Measurements from ENCODE around the gene MAST4.

The MAST4 gene

DNA sequence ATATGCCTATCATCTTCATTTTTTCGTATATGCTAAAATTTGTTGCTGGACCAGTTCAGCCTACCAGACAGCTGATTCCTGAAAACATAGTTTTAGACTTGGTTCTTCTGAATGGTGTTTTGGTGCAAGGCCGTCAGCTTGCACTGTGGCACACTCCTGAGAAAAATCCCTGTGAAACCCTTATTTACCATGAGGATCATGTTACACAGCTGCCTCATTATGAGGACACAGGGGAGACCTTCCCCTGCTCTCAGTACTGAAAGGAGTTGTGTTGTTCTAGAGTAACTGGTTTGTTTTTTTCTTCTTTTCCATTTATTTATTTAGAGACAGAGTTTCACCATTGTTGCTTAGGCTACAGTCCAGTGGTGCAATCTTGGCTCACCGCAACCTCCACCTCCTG lies 37.6 kb downstream of the MAST4 start:
- no peak overlapping the region for H3K4me3 ChIP-seq (ENCODE audit: insufficient read depth in 1 of 2, low read depth in 1 of 2, low read length in 2 of 2)
- no peak overlapping the region for H3K4ac ChIP-seq (ENCODE audit: low read depth in 1 of 2, low read length in 2 of 2)
- no peak overlapping the region for H3K9ac ChIP-seq (ENCODE audit: low read length)
- no peaks in the 10 kb centered on the region for H3K9me3 ChIP-seq (ENCODE audit: control insufficient read depth, low read length)
- H2BK5ac ChIP-seq (ENCODE audit: low read depth, low read length, poor library complexity, severe bottlenecking): no peak overlapping the region
- no peaks in the 10 kb centered on the region for H3K79me1 ChIP-seq (replicated peaks; ENCODE audit: low read length, poor library complexity, severe bottlenecking)
- no peaks in the 10 kb centered on the region for H3K4me1 ChIP-seq (ENCODE audit: control insufficient read depth, insufficient read depth, low read depth, low read length)
- H2AK5ac ChIP-seq (ENCODE audit: low read length, severe bottlenecking): no peak overlapping the region
- no peak overlapping the region for H2BK15ac ChIP-seq (ENCODE audit: low read depth, poor library complexity, severe bottlenecking)
- H4K91ac ChIP-seq (ENCODE audit: low read length): no peak overlapping the region
- DNase-seq: no peak
- no peaks in the 10 kb centered on the region for H3K27me3 ChIP-seq (ENCODE audit: control insufficient read depth in 1 of 2, insufficient read depth in 1 of 2, low read length in 2 of 2)
- H3K4me2 ChIP-seq (ENCODE audit: low read length, poor library complexity, severe bottlenecking): no peak overlapping the region
- no peak overlapping the region for H3K27ac ChIP-seq (ENCODE audit: low read length, poor library complexity, severe bottlenecking)
- no peak overlapping the region for H2AFZ ChIP-seq (ENCODE audit: low read depth, low read length)
- H4K8ac ChIP-seq (ENCODE audit: low read length): no peak overlapping the region
- WGBS: 93% methylated on average over 3 of the region's 3 CpGs
- H2BK120ac ChIP-seq (ENCODE audit: low read depth, low read length): no peak overlapping the region
- H3K14ac ChIP-seq (ENCODE audit: low read length in 2 of 2): no peak overlapping the region
- H3K23ac ChIP-seq (ENCODE audit: low read length in 2 of 2): no peak overlapping the region
- no peak overlapping the region for H3K18ac ChIP-seq (ENCODE audit: low read depth in 1 of 2, low read length in 2 of 2)
- H3K36me3 ChIP-seq (ENCODE audit: control insufficient read depth in 1 of 2, insufficient read depth in 2 of 2, low read depth in 1 of 2, low read length in 2 of 2): no peaks in the 10 kb centered on the region
- H2BK12ac ChIP-seq (ENCODE audit: low read length in 2 of 2): no peak overlapping the region

- DNase-seq: no peak
- H3K23ac ChIP-seq (ENCODE audit: low read length in 2 of 2): no peak overlapping the region
- H3K36me3 ChIP-seq (ENCODE audit: control insufficient read depth in 1 of 2, insufficient read depth in 2 of 2, low read depth in 1 of 2, low read length in 2 of 2): no peaks in the 10 kb centered on the region
- no peak overlapping the region for H3K4ac ChIP-seq (ENCODE audit: low read depth in 1 of 2, low read length in 2 of 2)
- H3K4me1 ChIP-seq (ENCODE audit: control insufficient read depth, insufficient read depth, low read depth, low read length): no peaks in the 10 kb centered on the region
- H2AK5ac ChIP-seq (ENCODE audit: low read length, severe bottlenecking): no peak overlapping the region
- no peaks in the 10 kb centered on the region for H3K79me1 ChIP-seq (replicated peaks; ENCODE audit: low read length, poor library complexity, severe bottlenecking)
- H3K27me3 ChIP-seq (ENCODE audit: control insufficient read depth in 1 of 2, insufficient read depth in 1 of 2, low read length in 2 of 2): no peaks in the 10 kb centered on the region
- no peak overlapping the region for H3K18ac ChIP-seq (ENCODE audit: low read depth in 1 of 2, low read length in 2 of 2)
- H2AFZ ChIP-seq (ENCODE audit: low read depth, low read length): no peak overlapping the region
- no peak overlapping the region for H2BK15ac ChIP-seq (ENCODE audit: low read depth, poor library complexity, severe bottlenecking)
- no peak overlapping the region for H3K14ac ChIP-seq (ENCODE audit: low read length in 2 of 2)
- no peak overlapping the region for H2BK120ac ChIP-seq (ENCODE audit: low read depth, low read length)
- H3K4me3 ChIP-seq (ENCODE audit: insufficient read depth in 1 of 2, low read depth in 1 of 2, low read length in 2 of 2): no peak overlapping the region
- H3K9ac ChIP-seq (ENCODE audit: low read length): no peak overlapping the region
- H4K91ac ChIP-seq (ENCODE audit: low read length): no peak overlapping the region
- no peak overlapping the region for H2BK12ac ChIP-seq (ENCODE audit: low read length in 2 of 2)
- 61% methylated on average over 3 of the region's 3 CpGs for WGBS
- no peak overlapping the region for H3K4me2 ChIP-seq (ENCODE audit: low read length, poor library complexity, severe bottlenecking)
- no peaks in the 10 kb centered on the region for H3K9me3 ChIP-seq (ENCODE audit: control insufficient read depth, low read length)
- no peak overlapping the region for H4K8ac ChIP-seq (ENCODE audit: low read length)
- H3K27ac ChIP-seq (ENCODE audit: low read length, poor library complexity, severe bottlenecking): no peak overlapping the region
- H2BK5ac ChIP-seq (ENCODE audit: low read depth, low read length, poor library complexity, severe bottlenecking): no peak overlapping the region
Observed at GRCh38 chr5:66634601-66635000, 38.4 kb downstream of the MAST4 start.

GRCh38 chr5:66637994-66638393 lies 41.8 kb downstream of the MAST4 start:
- Histone ChIP-seq H3K9me3 (ENCODE audit: control insufficient read depth, low read length) (no peaks in the 10 kb centered on the region), H3K18ac (ENCODE audit: low read depth in 1 of 2, low read length in 2 of 2) (no peak overlapping the region), H3K23ac (ENCODE audit: low read length in 2 of 2) (no peak overlapping the region), H3K4me3 (ENCODE audit: insufficient read depth in 1 of 2, low read depth in 1 of 2, low read length in 2 of 2) (no peak overlapping the region), H2BK120ac (ENCODE audit: low read depth, low read length) (no peak overlapping the region), H3K27me3 (ENCODE audit: control insufficient read depth in 1 of 2, insufficient read depth in 1 of 2, low read length in 2 of 2) (no peaks in the 10 kb centered on the region), H2AFZ (ENCODE audit: low read depth, low read length) (no peak overlapping the region), H4K8ac (ENCODE audit: low read length) (no peak overlapping the region), H3K4ac (ENCODE audit: low read depth in 1 of 2, low read length in 2 of 2) (peak overlapping the region in 1 of 2 experiments; percentile 49), H2BK12ac (ENCODE audit: low read length in 2 of 2) (no peak overlapping the region), H3K14ac (ENCODE audit: low read length in 2 of 2) (no peak overlapping the region), H3K4me2 (ENCODE audit: low read length, poor library complexity, severe bottlenecking) (no peak overlapping the region), H3K27ac (ENCODE audit: low read length, poor library complexity, severe bottlenecking) (no peak overlapping the region), H2AK5ac (ENCODE audit: low read length, severe bottlenecking) (no peak overlapping the region), H3K79me1 (replicated peaks; ENCODE audit: low read length, poor library complexity, severe bottlenecking) (no peaks in the 10 kb centered on the region), H2BK15ac (ENCODE audit: low read depth, poor library complexity, severe bottlenecking) (no peak overlapping the region), H2BK5ac (ENCODE audit: low read depth, low read length, poor library complexity, severe bottlenecking) (no peak overlapping the region), H3K4me1 (ENCODE audit: control insufficient read depth, insufficient read depth, low read depth, low read length) (no peaks in the 10 kb centered on the region), H3K9ac (ENCODE audit: low read length) (no peak overlapping the region), H3K36me3 (ENCODE audit: control insufficient read depth in 1 of 2, insufficient read depth in 2 of 2, low read depth in 1 of 2, low read length in 2 of 2) (no peaks in the 10 kb centered on the region), H4K91ac (ENCODE audit: low read length) (no peak overlapping the region)
- no peak for DNase-seq
- WGBS: 88% methylated on average over 1 of the region's 4 CpGs

DNA sequence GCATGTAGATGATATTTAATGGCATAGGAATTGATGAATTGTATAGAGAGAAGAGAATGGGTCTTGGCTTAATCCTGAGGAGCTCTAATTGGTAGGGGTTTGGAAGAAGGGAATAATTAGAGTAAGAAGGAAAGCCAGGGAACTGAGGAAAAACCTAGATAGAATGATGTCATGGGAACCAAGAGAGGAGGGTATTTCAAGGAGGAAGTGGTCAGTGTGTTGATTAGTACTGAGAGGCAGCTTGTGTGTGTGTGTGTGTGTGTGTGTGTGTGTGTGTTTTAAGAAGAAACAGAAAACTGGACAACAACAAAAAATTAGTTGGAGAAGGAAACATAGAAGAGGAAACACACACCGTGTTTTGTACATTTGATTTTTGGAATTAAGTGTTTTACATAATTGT lies 42.8 kb downstream of the MAST4 start:
- no CpG with 5 or more reads among the region's 1 CpG for WGBS

More for the DNA sequence above, 42.8 kb downstream of the MAST4 start:
- H3K9me3 ChIP-seq (ENCODE audit: control insufficient read depth, low read length): no peaks in the 10 kb centered on the region
- H3K79me1 ChIP-seq (replicated peaks; ENCODE audit: low read length, poor library complexity, severe bottlenecking): no peaks in the 10 kb centered on the region
- H3K23ac ChIP-seq (ENCODE audit: low read length in 2 of 2): no peak overlapping the region
- no peak overlapping the region for H3K27ac ChIP-seq (ENCODE audit: low read length, poor library complexity, severe bottlenecking)
- no peak overlapping the region for H2BK15ac ChIP-seq (ENCODE audit: low read depth, poor library complexity, severe bottlenecking)
- H2BK5ac ChIP-seq (ENCODE audit: low read depth, low read length, poor library complexity, severe bottlenecking): no peak overlapping the region
- H4K91ac ChIP-seq (ENCODE audit: low read length): no peak overlapping the region
- H2AK5ac ChIP-seq (ENCODE audit: low read length, severe bottlenecking): no peak overlapping the region
- no peak overlapping the region for H3K4me3 ChIP-seq (ENCODE audit: insufficient read depth in 1 of 2, low read depth in 1 of 2, low read length in 2 of 2)
- H3K4ac ChIP-seq (ENCODE audit: low read depth in 1 of 2, low read length in 2 of 2): no peak overlapping the region
- no peak overlapping the region for H2AFZ ChIP-seq (ENCODE audit: low read depth, low read length)
- no peak overlapping the region for H3K9ac ChIP-seq (ENCODE audit: low read length)
- no peak overlapping the region for H2BK12ac ChIP-seq (ENCODE audit: low read length in 2 of 2)
- H3K36me3 ChIP-seq (ENCODE audit: control insufficient read depth in 1 of 2, insufficient read depth in 2 of 2, low read depth in 1 of 2, low read length in 2 of 2): no peaks in the 10 kb centered on the region
- no peak overlapping the region for H3K14ac ChIP-seq (ENCODE audit: low read length in 2 of 2)
- H3K27me3 ChIP-seq (ENCODE audit: control insufficient read depth in 1 of 2, insufficient read depth in 1 of 2, low read length in 2 of 2): no peaks in the 10 kb centered on the region
- no peak overlapping the region for H2BK120ac ChIP-seq (ENCODE audit: low read depth, low read length)
- H4K8ac ChIP-seq (ENCODE audit: low read length): no peak overlapping the region
- no peaks in the 10 kb centered on the region for H3K4me1 ChIP-seq (ENCODE audit: control insufficient read depth, insufficient read depth, low read depth, low read length)
- no peak overlapping the region for H3K4me2 ChIP-seq (ENCODE audit: low read length, poor library complexity, severe bottlenecking)
- DNase-seq: peak; percentile 52
- no peak overlapping the region for H3K18ac ChIP-seq (ENCODE audit: low read depth in 1 of 2, low read length in 2 of 2)
